IMR-90 (cell line): Measurements from ENCODE around the gene ONECUT1. TPM values are rescaled to one million over a fixed set of nuclear protein-coding genes. Genes with fewer than 3 reads are reported as not detected.

Source experiments
- ATAC-seq: fragments of 200-7000 bp; cut with Tn5 transposase; 2 replicates; pipeline ENCODE4 v1.9.1; 2020; ENCODE audit warnings: low read depth, mild to moderate bottlenecking, moderate library complexity
- BruUV-seq: library from RNA; stranded (reverse); fragments of 400-500 nt; replicated peaks from 2 replicates; lab custom pipeline; 2021; lab: Mats Ljungman, UMichigan
- CTCF ChIA-PET: fragments of 300-600 bp; formaldehyde crosslinking; extraction: SDS; loops from one replicate; lab custom pipeline; 2021; ENCODE audit warnings: antibody characterized with exemption; lab: Yijun Ruan, JAX
- POLR2A ChIA-PET: fragments of 300-600 bp; sonication (Branson Sonifier 250); formaldehyde crosslinking; loops from one replicate; lab custom pipeline; 2022; ENCODE audit warnings: antibody characterized with exemption; ENCODE audit not compliant: unreplicated experiment; lab: Charles Lee
- DNase-seq: peaks from one replicate; pipeline ENCODE4 v3.0.0; 2013
- H2AFZ ChIP-seq: replicated peaks from 2 replicates; pipeline ENCODE3; 2013; ENCODE audit warnings: low read length, mild to moderate bottlenecking; ENCODE audit not compliant: poor library complexity
- H2AK5ac ChIP-seq: 2 replicates; pipeline ENCODE4 v1.6.1; 2013; ENCODE audit warnings: low read depth, low read length, inconsistent platforms
- H2AK9ac ChIP-seq: replicated peaks from 2 replicates; pipeline ENCODE3; 2013; ENCODE audit warnings: mild to moderate bottlenecking, low read depth, low read length, moderate library complexity; ENCODE audit not compliant: poor library complexity
- H2BK120ac ChIP-seq: 2 replicates; pipeline ENCODE4 v1.6.1; 2013; ENCODE audit warnings: low read depth, low read length, inconsistent platforms
- H2BK15ac ChIP-seq: 3 replicates; pipeline ENCODE4 v1.6.1; 2013; ENCODE audit warnings: low read depth, low read length, inconsistent platforms
- H2BK20ac ChIP-seq: 2 replicates; pipeline ENCODE4 v1.6.1; 2013; ENCODE audit warnings: low read depth, mild to moderate bottlenecking, inconsistent platforms, low read length, moderate library complexity
- H2BK5ac ChIP-seq: 2 replicates; pipeline ENCODE4 v1.6.1; 2013; ENCODE audit warnings: mild to moderate bottlenecking, low read depth, low read length, inconsistent platforms; ENCODE audit not compliant: poor library complexity, severe bottlenecking
- H3K14ac ChIP-seq: replicated peaks from 2 replicates; pipeline ENCODE4 v1.6.1; 2013; ENCODE audit warnings: low read depth, low read length, inconsistent platforms
- H3K18ac ChIP-seq: 2 replicates; pipeline ENCODE4 v1.6.1; 2013; ENCODE audit warnings: low read depth, low read length, control low read depth
- H3K23ac ChIP-seq: 2 replicates; pipeline ENCODE4 v1.6.1; 2013; ENCODE audit warnings: low read depth, low read length, inconsistent platforms
- H3K27ac ChIP-seq: 2 replicates; pipeline ENCODE4 v1.5.1; 2013; ENCODE audit warnings: mild to moderate bottlenecking, control low read depth, low read length; ENCODE audit not compliant: insufficient read depth
- H3K27me3 ChIP-seq: 2 replicates; pipeline ENCODE4 v1.6.1; 2013; ENCODE audit warnings: low read length; ENCODE audit not compliant: control insufficient read depth, insufficient read depth
- H3K36me3 ChIP-seq: 2 replicates; pipeline ENCODE4 v1.6.1; 2013; ENCODE audit warnings: low read length, mixed read lengths; ENCODE audit not compliant: control insufficient read depth, insufficient read depth
- H3K4ac ChIP-seq: 2 replicates; pipeline ENCODE4 v1.6.1; 2013; ENCODE audit warnings: low read depth, low read length, inconsistent platforms
- H3K4me1 ChIP-seq: 2 replicates; pipeline ENCODE4 v1.6.1; 2013; ENCODE audit warnings: low read length, mixed read lengths; ENCODE audit not compliant: control insufficient read depth, insufficient read depth
- H3K4me2 ChIP-seq: 2 replicates; pipeline ENCODE4 v1.6.1; 2013; ENCODE audit warnings: low read depth, mild to moderate bottlenecking, control low read depth, low read length, moderate library complexity
- H3K4me3 ChIP-seq: 2 replicates; pipeline ENCODE4 v1.5.1; 2013; ENCODE audit warnings: low read depth, mild to moderate bottlenecking, control low read depth, low read length, moderate library complexity; ENCODE audit not compliant: insufficient read depth
- H3K56ac ChIP-seq: 2 replicates; pipeline ENCODE4 v1.6.1; 2013; ENCODE audit warnings: low read length, inconsistent platforms; ENCODE audit not compliant: insufficient read depth; ENCODE audit errors: extremely low read depth
- H3K79me1 ChIP-seq, 2 experiments: 2 replicates each; pipeline ENCODE4 v1.6.1; 2013; ENCODE audit warnings: low read length in 2 of 2, inconsistent platforms in 1 of 2, low read depth in 1 of 2
- H3K9ac ChIP-seq: 2 replicates; pipeline ENCODE4 v1.6.1; 2013; ENCODE audit warnings: low read depth, low read length, control low read depth
- H3K9me1 ChIP-seq: 2 replicates; pipeline ENCODE4 v1.6.1; 2013; ENCODE audit warnings: low read length, inconsistent platforms; ENCODE audit not compliant: insufficient read depth
- H3K9me3 ChIP-seq: 2 replicates; pipeline ENCODE4 v1.6.1; 2013; ENCODE audit warnings: low read length; ENCODE audit not compliant: control insufficient read depth, insufficient read depth
- H4K20me1 ChIP-seq: 2 replicates; pipeline ENCODE4 v1.6.1; 2013; ENCODE audit warnings: low read length, inconsistent platforms; ENCODE audit not compliant: insufficient read depth
- H4K5ac ChIP-seq: 2 replicates; pipeline ENCODE4 v1.6.1; 2013; ENCODE audit warnings: mild to moderate bottlenecking, low read depth, low read length, control low read depth
- H4K8ac ChIP-seq, 2 experiments: 2 replicates each; pipeline ENCODE4 v1.6.1; 2013; ENCODE audit warnings: low read depth in 2 of 2, low read length in 2 of 2, control low read depth in 1 of 2, inconsistent platforms in 1 of 2
- H4K91ac ChIP-seq: 2 replicates; pipeline ENCODE4 v1.6.1; 2013; ENCODE audit warnings: low read depth, low read length, inconsistent platforms; ENCODE audit not compliant: insufficient read depth
- BHLHE40 ChIP-seq: fragments of 150-350 bp; IDR thresholded peaks from 2 replicates; pipeline ENCODE4 v1.6.1; 2016; ENCODE audit warnings: mild to moderate bottlenecking, low read depth, low read length
- CEBPB ChIP-seq: IDR thresholded peaks from 2 replicates; pipeline ENCODE4 v1.6.1; 2012; ENCODE audit warnings: low read depth, low read length, improper control_type of control experiment
- CHD1 ChIP-seq: IDR thresholded peaks from 2 replicates; pipeline ENCODE4 v1.6.1; 2012; ENCODE audit warnings: low read depth, low read length, improper control_type of control experiment
- CTCF ChIP-seq: conservative IDR thresholded peaks from 2 replicates; pipeline ENCODE4 v1.5.1; 2012; ENCODE audit warnings: mild to moderate bottlenecking, low read depth, low read length, improper control_type of control experiment
- FOS ChIP-seq: fragments of 150-350 bp; IDR thresholded peaks from 2 replicates; pipeline ENCODE4 v1.6.1; 2016; ENCODE audit warnings: low read depth, low read length
- MAFK ChIP-seq: IDR thresholded peaks from 2 replicates; pipeline ENCODE4 v1.6.1; 2012; ENCODE audit warnings: low read depth, low read length, improper control_type of control experiment
- MAZ ChIP-seq: IDR thresholded peaks from 2 replicates; pipeline ENCODE4 v1.6.1; 2012; ENCODE audit warnings: low read depth, mild to moderate bottlenecking, low read length, improper control_type of control experiment, moderate library complexity, borderline replicate concordance
- MXI1 ChIP-seq: IDR thresholded peaks from 2 replicates; pipeline ENCODE4 v1.6.1; 2012; ENCODE audit warnings: low read depth, mild to moderate bottlenecking, low read length, moderate library complexity, borderline replicate concordance
- NFE2L2 ChIP-seq: fragments of 150-350 bp; IDR thresholded peaks from 2 replicates; pipeline ENCODE4 v1.6.1; 2016; ENCODE audit warnings: low read depth, mild to moderate bottlenecking, low read length
- POLR2A ChIP-seq: IDR thresholded peaks from 2 replicates; pipeline ENCODE4 v1.6.1; 2012; ENCODE audit warnings: mild to moderate bottlenecking, low read depth, low read length
- RAD21 ChIP-seq: IDR thresholded peaks from 2 replicates; pipeline ENCODE4 v1.6.1; 2012; ENCODE audit warnings: low read length, improper control_type of control experiment
- RCOR1 ChIP-seq: IDR thresholded peaks from 2 replicates; pipeline ENCODE4 v1.6.1; 2012; ENCODE audit warnings: mild to moderate bottlenecking, low read length, improper control_type of control experiment; ENCODE audit not compliant: insufficient replicate concordance
- RFX5 ChIP-seq: IDR thresholded peaks from 2 replicates; pipeline ENCODE4 v1.8.0; 2012; ENCODE audit warnings: low read depth, mild to moderate bottlenecking, low read length, moderate library complexity
- SMC3 ChIP-seq: fragments of 150-350 bp; IDR thresholded peaks from 2 replicates; pipeline ENCODE4 v1.6.1; 2016; ENCODE audit warnings: low read depth, mild to moderate bottlenecking, antibody characterized with exemption, low read length, moderate library complexity
- WGBS, 2 experiments: methylation state at CpG; one replicate each; pipeline versions ENCODE4 v1.1.5 to v1.1.7; 2013; ENCODE audit warnings: missing lambda C conversion rate in 2 of 2; ENCODE audit not compliant: insufficient read length in 1 of 2; ENCODE audit errors: extremely low coverage in 2 of 2; 5-methylcytosine and 5-hydroxymethylcytosine counted together
- dilution Hi-C: fragments of 300-500 bp; cut with HindIII; formaldehyde crosslinking; loops from one replicate; pipeline ENCODE4 v1.14.3; 2018; ENCODE audit warnings: low sequenced_read_pairs; ENCODE audit not compliant: unreplicated experiment
- in situ Hi-C: fragments of 300-500 bp; cut with MboI; formaldehyde crosslinking; loops from 3 replicates; pipeline ENCODE4 v1.14.3; 2019; ENCODE audit warnings: low sequenced_read_pairs, inconsistent platforms, mixed read lengths
- intact Hi-C: fragments of 100-400 bp; cut with micrococcal nuclease; formaldehyde crosslinking; loops from 2 replicates; pipeline ENCODE4 v1.10.0; 2022
- polyA plus RNA-seq, 3 experiments: library from polyadenylated mRNA; depleted of rRNA; stranded (reverse); fragments of >200 nt; gene quantifications; 2 replicates each; pipeline ENCODE4 v1.2.3, GENCODE V29; 2012; ENCODE audit warnings: low replicate concordance in 1 of 3
- total RNA-seq: library from RNA; depleted of rRNA; stranded (reverse); fragments of >200 nt; gene quantifications from 2 replicates; pipeline ENCODE4 v1.2.3, GENCODE V29; 2012
- TF ChIP-seq, protein P1 (sequence below): fragments of 150-350 bp; IDR thresholded peaks from 2 replicates; pipeline ENCODE4 v1.6.1; 2016; ENCODE audit warnings: low read depth, mild to moderate bottlenecking, low read length, moderate library complexity, borderline replicate concordance
- TF ChIP-seq, protein P2 (sequence below): fragments of 150-350 bp; IDR thresholded peaks from 2 replicates; pipeline ENCODE4 v1.6.1; 2017; ENCODE audit warnings: mild to moderate bottlenecking, antibody characterized with exemption, low read length, low read depth

ONECUT1 gene
- total and polyA plus RNA-seq, 2 of the 4 experiments (the other 2 are of a cell fraction) = not detected

DNA sequence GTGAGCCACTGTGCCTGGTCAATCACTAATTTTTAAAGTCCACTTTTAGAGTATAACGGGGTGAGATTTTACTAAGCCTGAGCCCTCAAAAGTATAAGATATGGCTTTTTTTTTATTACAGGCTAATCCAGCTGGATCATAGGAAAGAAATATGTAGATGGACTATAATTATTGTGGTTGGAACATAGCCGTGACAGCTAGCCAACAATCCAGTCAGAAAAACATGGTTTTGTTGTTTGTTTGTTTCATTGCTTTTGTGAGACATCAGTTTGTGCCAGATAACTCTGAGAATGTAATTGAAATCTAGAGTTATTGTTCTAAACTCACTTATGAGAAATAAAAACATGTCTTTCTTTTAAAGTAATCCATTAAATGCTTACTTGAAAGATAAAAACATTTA, 73.6 kb downstream of the ONECUT1 start:
- POLR2A ChIA-PET = no interaction called here
- WGBS, 2 experiments = no CpG with 5 or more reads among the region's 2 CpGs

More for the DNA sequence above, 73.6 kb downstream of the ONECUT1 start:
- Histone ChIP-seq H3K56ac (no peak overlapping the region), H2AK5ac (no peak overlapping the region), H2AFZ (no peak overlapping the region), H3K4me2 (no peak overlapping the region), H2BK120ac (no peak overlapping the region), H4K8ac (no peak overlapping the region), H2AK9ac (no peak overlapping the region), H4K91ac (no peak overlapping the region), H3K4ac (no peak overlapping the region), H3K79me1 (no peaks in the 10 kb centered on the region), H3K4me3 (no peak overlapping the region), H3K14ac (no peak overlapping the region), H4K5ac (no peak overlapping the region), H3K27me3 (peaks cover 7% of the 10 kb centered on the region), H2BK20ac (no peak overlapping the region), H3K4me1 (no peaks in the 10 kb centered on the region), H2BK5ac (no peak overlapping the region), H2BK15ac (no peak overlapping the region), H4K20me1 (no peaks in the 10 kb centered on the region), H3K9me1 (no peaks in the 10 kb centered on the region), H3K36me3 (no peaks in the 10 kb centered on the region), H3K27ac (no peak overlapping the region), H3K9ac (no peak overlapping the region), H3K18ac (no peak overlapping the region), H3K9me3 (no peaks in the 10 kb centered on the region), H3K23ac (no peak overlapping the region)
- no peak for DNase-seq
- CTCF ChIA-PET = no interaction called here
- dilution Hi-C loops (no loop called here), in situ Hi-C loops (no loop called here), intact Hi-C loops (no loop called here)
- BruUV-seq = no TSS peak
- TF ChIP-seq CHD1 (no peak), RFX5 (no peak), RCOR1 (no peak), CEBPB (no peak), CTCF (no peak), SMC3 (no peak), FOS (no peak), MAZ (no peak), NFE2L2 (no peak), RAD21 (no peak), MAFK (no peak), POLR2A (no peak), BHLHE40 (no peak), MXI1 (no peak)
- TF ChIP-seq, protein P1, sequence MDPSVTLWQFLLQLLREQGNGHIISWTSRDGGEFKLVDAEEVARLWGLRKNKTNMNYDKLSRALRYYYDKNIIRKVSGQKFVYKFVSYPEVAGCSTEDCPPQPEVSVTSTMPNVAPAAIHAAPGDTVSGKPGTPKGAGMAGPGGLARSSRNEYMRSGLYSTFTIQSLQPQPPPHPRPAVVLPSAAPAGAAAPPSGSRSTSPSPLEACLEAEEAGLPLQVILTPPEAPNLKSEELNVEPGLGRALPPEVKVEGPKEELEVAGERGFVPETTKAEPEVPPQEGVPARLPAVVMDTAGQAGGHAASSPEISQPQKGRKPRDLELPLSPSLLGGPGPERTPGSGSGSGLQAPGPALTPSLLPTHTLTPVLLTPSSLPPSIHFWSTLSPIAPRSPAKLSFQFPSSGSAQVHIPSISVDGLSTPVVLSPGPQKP = no peak
- TF ChIP-seq, protein P2, sequence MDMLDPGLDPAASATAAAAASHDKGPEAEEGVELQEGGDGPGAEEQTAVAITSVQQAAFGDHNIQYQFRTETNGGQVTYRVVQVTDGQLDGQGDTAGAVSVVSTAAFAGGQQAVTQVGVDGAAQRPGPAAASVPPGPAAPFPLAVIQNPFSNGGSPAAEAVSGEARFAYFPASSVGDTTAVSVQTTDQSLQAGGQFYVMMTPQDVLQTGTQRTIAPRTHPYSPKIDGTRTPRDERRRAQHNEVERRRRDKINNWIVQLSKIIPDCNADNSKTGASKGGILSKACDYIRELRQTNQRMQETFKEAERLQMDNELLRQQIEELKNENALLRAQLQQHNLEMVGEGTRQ = no peak
- no peak for ATAC-seq
